Measurements from ENCODE around the gene CCDC93. TPM values are rescaled to one million over a fixed set of nuclear protein-coding genes. Genes with fewer than 3 reads are reported as not detected.

CCDC93 gene
- polyA plus RNA-seq, 2 of the 4 experiments (the other 2 are of a cell fraction), result 14.4 to 17.8 TPM

- Histone ChIP-seq H3K4me3 (no peak overlapping the region), H3K9me3 (no peaks in the 10 kb centered on the region), H3K4me2 (no peak overlapping the region), H3K27ac (no peak overlapping the region), H3K4me1 (0 out of 3 replicates have a peak, but pooled peaks cover under 1% of the 10 kb centered on the region)
- POLR2A ChIA-PET, result no interaction called here
- no peak for FAIRE-seq
- whole genome bisulfite sequencing (ENCODE audit: missing lambda C conversion rate), result 84% methylated on average over 7 of the region's 7 CpGs
- TF ChIP-seq ZC3H11A (IDR thresholded peaks at IDR 0.05) (no peak), KDM1A (IDR thresholded peaks at IDR 0.05; ENCODE audit: low read depth) (no peak), MAFK (IDR thresholded peaks at IDR 0.05; ENCODE audit: partially characterized antibody) (no peak), HEYL (CRISPR knock-in tag; IDR thresholded peaks at IDR 0.05) (no peak), CTCF (IDR thresholded peaks at IDR 0.05) (no peak), SMC3 (IDR thresholded peaks at IDR 0.05) (no peak), HOXB13 (CRISPR knock-in tag; IDR thresholded peaks at IDR 0.05; ENCODE audit: low read depth) (no peak), ELK1 (IDR thresholded peaks at IDR 0.05; ENCODE audit: low read depth, low read length) (no peak), EHMT2 (IDR thresholded peaks at IDR 0.05; ENCODE audit: low read depth) (no peak), RFX5 (IDR thresholded peaks at IDR 0.05) (no peak), EHF (CRISPR knock-in tag; IDR thresholded peaks at IDR 0.05) (no peak), CHD2 (IDR thresholded peaks at IDR 0.05; ENCODE audit: low read length, partially characterized antibody) (no peak), PHF8 (IDR thresholded peaks at IDR 0.05; ENCODE audit: borderline replicate concordance, low read depth) (no peak), CBX2 (IDR thresholded peaks at IDR 0.05; ENCODE audit: borderline replicate concordance, low read depth) (no peak), EP300 (IDR thresholded peaks at IDR 0.05) (no peak)
- TF ChIP-seq, protein P1, sequence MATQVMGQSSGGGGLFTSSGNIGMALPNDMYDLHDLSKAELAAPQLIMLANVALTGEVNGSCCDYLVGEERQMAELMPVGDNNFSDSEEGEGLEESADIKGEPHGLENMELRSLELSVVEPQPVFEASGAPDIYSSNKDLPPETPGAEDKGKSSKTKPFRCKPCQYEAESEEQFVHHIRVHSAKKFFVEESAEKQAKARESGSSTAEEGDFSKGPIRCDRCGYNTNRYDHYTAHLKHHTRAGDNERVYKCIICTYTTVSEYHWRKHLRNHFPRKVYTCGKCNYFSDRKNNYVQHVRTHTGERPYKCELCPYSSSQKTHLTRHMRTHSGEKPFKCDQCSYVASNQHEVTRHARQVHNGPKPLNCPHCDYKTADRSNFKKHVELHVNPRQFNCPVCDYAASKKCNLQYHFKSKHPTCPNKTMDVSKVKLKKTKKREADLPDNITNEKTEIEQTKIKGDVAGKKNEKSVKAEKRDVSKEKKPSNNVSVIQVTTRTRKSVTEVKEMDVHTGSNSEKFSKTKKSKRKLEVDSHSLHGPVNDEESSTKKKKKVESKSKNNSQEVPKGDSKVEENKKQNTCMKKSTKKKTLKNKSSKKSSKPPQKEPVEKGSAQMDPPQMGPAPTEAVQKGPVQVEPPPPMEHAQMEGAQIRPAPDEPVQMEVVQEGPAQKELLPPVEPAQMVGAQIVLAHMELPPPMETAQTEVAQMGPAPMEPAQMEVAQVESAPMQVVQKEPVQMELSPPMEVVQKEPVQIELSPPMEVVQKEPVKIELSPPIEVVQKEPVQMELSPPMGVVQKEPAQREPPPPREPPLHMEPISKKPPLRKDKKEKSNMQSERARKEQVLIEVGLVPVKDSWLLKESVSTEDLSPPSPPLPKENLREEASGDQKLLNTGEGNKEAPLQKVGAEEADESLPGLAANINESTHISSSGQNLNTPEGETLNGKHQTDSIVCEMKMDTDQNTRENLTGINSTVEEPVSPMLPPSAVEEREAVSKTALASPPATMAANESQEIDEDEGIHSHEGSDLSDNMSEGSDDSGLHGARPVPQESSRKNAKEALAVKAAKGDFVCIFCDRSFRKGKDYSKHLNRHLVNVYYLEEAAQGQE (IDR thresholded peaks at IDR 0.05), result no peak
- TF ChIP-seq, protein P2, sequence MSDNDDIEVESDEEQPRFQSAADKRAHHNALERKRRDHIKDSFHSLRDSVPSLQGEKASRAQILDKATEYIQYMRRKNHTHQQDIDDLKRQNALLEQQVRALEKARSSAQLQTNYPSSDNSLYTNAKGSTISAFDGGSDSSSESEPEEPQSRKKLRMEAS (IDR thresholded peaks at IDR 0.05), result no peak
- TF ChIP-seq, protein P3, sequence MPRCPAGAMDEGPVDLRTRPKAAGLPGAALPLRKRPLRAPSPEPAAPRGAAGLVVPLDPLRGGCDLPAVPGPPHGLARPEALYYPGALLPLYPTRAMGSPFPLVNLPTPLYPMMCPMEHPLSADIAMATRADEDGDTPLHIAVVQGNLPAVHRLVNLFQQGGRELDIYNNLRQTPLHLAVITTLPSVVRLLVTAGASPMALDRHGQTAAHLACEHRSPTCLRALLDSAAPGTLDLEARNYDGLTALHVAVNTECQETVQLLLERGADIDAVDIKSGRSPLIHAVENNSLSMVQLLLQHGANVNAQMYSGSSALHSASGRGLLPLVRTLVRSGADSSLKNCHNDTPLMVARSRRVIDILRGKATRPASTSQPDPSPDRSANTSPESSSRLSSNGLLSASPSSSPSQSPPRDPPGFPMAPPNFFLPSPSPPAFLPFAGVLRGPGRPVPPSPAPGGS (IDR thresholded peaks at IDR 0.05), result no peak
- no peak for ATAC-seq
- CTCF ChIA-PET, result interaction anchor here (3.1 kb wide), 2 partner anchors 9 to 801 kb away, joined by 7 to 11 read pairs; no protein-coding TSS in a partner anchor
- no peak for DNase-seq (ENCODE audit: low read depth in 1 of 2, low spot score in 1 of 2)
Measured at GRCh38 chr2:118053681-118054080, 39.8 kb upstream of the CCDC93 start.

GRCh38 chr2:118052474-118052873 lies 38.6 kb upstream of the CCDC93 start:
- DNase-seq (ENCODE audit: low read depth in 1 of 2, low spot score in 1 of 2) (no peak), FAIRE-seq (no peak), ATAC-seq (no peak)
- Histone ChIP-seq H3K4me3 (no peak overlapping the region), H3K9me3 (no peaks in the 10 kb centered on the region), H3K27ac (no peak overlapping the region), H3K4me1 (peaks cover 11% of the 10 kb centered on the region; the same call in 2 of the 3 replicates), H3K4me2 (no peak overlapping the region)
- 48% methylated on average over 2 of the region's 2 CpGs for WGBS (ENCODE audit: missing lambda C conversion rate)
- ChIA-PET CTCF (interaction anchor here (1.3 to 3.1 kb wide), 6 partner anchors 8 to 803 kb away, joined by 3 to 11 read pairs (median 8); no protein-coding TSS in a partner anchor), POLR2A (no interaction called here)
- TF ChIP-seq MAFK (IDR thresholded peaks at IDR 0.05; ENCODE audit: partially characterized antibody) (peak; percentile 68), CBX2 (IDR thresholded peaks at IDR 0.05; ENCODE audit: borderline replicate concordance, low read depth) (no peak)
